Fibroblast of the conjunctiva (primary cell): Measurements from ENCODE around the gene VPS50.

Experiments
- DNase-seq: peaks from one replicate; pipeline ENCODE4 v3.0.0-alpha.2; 2010; ENCODE audit warnings: low read depth

VPS50 gene

GRCh38 chr7:93409324-93409723, 177.2 kb downstream of the VPS50 start:
- no peak for DNase-seq
